GM20431 (cell line): ENCODE data around the gene CREB3L4.

Experiments used
- in situ Hi-C: fragments of 300-500 bp; cut with MseI, MboI; formaldehyde crosslinking; loops from one replicate; pipeline ENCODE4 v1.15.0; 2020; ENCODE audit warnings: low sequenced_read_pairs; ENCODE audit not compliant: unreplicated experiment

The CREB3L4 gene

DNA sequence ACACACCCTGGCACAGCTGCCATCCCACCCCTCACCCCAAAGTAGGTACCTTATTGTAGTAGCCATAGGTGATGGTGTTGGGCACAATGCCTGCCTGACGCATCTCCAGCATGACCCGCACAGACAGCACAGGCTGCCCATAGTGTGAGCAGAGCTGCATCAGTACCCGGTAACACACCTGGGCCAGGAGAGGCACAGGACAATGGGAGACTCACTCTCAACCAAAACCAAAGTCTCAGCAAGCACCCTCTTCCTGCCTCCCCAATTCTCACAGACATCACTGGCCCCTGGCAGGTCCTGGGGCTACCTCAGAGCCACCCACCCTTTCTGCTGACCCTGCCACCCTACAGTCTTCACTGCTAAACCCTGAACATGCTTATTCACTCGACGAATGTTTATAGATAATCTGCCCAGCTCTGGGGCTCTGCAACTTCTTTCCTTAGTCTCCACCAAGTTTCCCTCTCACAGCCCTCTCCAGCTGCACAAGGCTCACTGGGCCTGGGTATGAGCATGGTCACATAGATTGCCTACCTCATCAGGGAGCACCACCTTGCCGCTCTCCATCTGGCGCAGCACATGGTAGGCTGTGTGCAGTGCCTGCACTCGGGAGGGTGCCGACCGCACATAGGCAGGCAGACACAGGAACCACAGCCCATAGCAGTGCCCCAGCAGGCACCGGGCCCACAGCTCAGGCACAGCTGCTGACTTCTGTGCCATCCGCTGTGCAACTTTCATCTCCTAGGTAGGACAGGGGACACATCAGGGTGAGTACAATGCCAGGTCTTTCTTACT, 31.5 kb upstream of the CREB3L4 start:
- in situ Hi-C loops = no loop called here

DNA sequence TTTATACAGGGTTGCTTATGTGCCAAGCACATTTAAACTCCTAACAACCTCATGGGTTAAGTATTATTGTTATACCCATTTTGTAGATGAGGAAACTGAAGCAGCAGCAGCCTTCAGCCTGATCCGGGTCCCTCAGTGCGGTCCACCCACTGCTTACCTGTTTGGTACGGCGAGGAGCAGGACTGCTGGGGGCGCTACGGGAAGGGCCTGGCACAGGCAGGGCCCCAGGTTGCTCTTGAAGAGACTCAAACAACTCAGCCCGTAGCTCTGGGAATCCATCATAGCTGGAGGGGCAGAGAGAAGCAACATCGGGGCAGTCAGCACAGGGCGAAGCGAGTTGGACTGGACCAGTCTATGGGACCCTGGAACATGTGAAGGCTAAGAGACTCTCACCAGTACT, 30.4 kb upstream of the CREB3L4 start:
- in situ Hi-C loops = no loop called here

DNA sequence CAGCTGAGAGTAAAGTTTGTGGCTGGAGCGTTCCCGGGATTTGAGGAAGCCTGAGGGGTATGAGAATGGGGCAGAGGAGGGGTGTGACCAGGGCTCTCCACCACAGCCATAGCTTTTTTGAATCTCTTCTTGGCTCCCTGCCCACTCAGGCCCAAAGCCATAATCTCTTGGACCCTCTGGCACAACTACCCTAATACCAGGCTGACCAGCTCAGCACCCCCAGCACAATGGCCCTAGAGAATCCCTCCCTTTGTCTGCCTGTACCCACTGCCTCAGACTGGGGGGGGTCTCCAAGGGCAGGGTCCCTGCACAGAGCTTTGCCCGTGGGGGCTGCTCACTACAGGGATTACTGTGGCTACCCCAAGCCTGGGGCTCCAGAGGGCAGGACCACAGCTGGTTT, 28.7 kb upstream of the CREB3L4 start:
- in situ Hi-C loops = no loop called here

DNA sequence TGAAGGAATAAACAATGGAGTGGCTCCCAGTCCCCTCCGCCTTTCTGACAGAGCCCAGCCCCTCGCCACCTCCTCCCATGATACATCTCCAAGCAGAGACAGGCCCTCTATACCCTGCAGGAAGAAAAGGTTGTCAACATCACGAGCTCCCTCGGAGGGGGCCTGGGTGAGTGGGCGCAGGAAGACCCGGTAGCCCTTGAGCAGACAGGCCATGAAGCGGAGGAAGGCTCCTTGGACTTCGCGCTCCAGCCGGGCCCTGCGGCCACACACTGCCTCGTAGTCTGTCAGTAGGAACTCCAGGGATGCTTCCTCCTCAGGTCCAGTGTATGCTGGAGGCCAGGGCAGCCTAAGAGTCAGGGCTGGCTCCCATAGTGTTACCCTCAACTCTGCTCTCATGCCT, 28.2 kb upstream of the CREB3L4 start:
- in situ Hi-C loops = no loop called here

DNA sequence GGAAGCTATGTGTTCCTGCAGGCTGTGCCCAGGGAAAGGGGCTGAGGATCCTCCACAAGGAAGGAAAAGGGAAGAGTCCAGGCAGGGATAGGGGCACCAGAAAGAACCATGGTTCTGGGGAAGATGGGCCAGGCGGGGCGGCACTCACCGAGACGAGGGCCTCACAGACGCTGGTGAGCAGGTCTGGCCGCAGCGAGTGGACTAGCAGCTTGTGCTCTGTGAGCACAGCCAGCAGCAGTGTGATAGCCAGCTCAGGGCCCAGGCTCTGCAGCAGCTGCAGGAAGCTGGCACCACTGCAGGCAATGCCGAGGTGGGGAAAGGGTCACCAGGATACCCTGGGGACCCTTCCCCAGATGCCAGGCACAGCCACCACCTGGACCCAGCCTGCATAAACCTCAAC, 26.9 kb upstream of the CREB3L4 start:
- in situ Hi-C loops = no loop called here

DNA sequence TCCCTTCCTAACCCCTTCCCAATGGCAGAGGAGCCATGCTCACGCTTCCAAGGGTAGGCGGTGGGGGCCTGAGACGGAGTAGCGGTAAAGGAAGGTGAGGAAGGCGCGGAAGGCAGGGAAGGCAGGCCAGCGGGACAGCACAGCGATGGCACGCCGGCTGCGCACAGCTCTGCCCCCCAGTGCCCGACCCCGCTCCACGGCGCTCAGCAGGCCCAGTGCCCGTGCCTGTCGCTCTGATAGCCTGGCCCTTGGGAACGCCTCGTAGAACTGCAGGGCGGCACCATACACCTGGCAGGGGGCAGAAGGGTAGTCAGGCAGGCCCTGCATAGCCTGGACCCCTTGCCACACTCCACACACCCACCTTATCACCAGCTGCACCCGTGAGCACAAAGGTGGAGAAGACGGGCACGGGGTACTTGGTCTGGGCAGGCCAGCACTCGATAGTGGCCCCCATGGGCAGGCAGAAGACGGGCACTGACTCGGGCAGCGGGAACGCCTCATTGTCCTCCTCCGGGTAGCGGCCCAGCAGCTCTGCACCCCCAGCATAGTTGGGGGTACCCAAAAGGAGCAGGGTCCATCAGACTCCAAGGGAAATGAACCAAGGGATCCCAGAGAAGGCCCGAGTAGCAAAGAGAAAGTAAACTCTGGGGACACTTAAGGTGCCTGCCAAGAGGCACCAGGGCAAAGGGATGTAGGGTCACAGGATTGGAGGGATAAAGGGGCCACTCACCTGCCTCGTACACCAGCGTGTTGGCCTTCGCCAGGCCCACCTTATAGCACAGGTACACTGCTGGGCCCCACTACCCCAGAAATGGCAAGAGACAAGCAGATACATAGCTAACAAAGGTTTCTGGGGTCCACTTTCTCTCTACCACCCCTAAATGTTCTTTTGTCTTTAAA, 25.6 kb upstream of the CREB3L4 start:
- in situ Hi-C loops = no loop called here

DNA sequence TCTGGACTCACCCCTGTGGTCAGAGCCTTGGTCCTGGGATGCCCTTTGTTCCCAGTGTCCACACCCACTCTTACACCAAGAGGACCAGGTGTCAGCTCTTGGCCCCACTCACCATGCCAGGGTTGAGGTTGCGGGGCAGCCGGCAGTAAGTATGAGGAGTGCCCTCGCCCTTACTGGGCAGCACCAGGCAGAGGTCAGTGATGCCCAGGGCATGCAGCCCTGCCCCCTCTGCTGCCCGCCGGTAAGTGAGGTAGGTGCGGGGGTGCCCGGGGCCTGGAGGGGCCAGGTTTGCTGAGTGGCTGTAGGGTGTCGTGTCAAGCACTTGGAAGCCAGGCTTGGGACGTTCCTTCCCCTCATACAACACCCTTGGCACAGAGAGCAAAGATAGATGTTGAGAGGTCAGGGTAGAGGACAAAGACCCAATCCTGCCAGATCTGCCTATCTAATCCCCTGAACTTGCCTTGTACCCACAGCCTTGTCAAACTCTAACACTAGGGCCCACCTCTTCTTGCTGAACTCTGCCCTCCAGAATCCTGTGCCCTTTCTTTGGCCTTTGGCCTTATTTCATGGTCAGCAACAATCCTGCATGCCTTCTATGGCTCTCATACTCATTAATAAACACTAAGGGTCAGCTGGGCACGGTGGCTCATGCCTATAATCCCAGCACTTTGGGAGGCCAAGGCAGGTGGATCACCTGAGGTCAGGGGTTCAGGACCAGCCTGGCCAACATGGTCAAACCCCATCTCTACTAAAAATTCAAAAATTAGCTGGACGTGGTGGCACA, 24.7 kb upstream of the CREB3L4 start:
- in situ Hi-C loops = no loop called here

DNA sequence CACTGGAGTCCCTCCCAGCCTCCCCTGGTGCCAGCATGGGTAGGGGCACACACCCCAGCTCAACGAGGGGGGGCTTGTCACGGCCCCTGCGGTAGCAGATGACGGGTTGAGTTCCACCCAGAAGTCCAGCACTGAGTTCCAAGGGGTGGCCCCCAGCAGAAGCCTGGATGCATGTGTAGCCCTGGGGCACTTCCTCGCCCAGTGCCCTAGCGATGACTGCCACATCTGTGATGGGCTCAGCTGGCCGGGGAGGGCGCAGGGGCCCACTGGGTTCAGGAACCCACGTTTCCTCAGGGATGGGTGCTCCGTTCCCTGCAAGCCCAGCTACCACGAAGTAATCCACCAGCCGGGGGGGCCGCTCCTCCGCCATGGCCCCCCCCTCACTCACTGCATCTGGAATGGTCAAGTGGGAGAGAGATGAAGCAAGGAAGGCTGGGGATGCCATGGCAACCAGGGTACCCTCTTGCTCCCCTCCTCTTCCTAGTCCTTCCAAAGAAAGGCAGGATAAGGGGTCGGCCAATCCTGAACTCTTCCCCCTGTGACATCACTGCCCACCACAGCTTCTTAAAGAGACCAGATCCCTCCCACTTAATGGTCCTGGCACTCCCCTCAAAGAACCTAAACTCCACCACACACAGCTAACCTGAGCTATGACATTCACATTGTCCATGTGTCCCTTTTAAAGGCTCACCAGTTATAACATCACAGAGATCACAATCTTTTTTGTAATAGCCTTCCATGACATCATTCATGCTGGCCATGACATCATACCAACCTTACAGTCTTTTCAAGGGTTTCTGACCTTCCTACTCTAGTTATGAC, 23.5 kb upstream of the CREB3L4 start:
- in situ Hi-C loops = no loop called here

DNA sequence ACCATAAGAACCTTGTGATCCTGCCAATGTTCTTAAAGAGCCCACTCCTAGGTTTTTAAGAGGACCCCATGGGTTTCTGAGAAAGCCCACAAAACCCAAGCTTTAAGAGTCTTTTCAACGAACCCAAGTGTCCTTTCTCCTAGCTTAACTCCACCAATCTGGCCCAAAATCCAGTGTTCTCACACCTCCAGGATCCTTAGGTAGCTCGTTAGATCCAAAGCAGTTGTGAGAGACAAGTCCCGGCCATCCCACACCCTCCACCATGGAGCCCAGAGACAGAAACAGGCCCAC, 22.9 kb upstream of the CREB3L4 start:
- in situ Hi-C loops = no loop called here

DNA sequence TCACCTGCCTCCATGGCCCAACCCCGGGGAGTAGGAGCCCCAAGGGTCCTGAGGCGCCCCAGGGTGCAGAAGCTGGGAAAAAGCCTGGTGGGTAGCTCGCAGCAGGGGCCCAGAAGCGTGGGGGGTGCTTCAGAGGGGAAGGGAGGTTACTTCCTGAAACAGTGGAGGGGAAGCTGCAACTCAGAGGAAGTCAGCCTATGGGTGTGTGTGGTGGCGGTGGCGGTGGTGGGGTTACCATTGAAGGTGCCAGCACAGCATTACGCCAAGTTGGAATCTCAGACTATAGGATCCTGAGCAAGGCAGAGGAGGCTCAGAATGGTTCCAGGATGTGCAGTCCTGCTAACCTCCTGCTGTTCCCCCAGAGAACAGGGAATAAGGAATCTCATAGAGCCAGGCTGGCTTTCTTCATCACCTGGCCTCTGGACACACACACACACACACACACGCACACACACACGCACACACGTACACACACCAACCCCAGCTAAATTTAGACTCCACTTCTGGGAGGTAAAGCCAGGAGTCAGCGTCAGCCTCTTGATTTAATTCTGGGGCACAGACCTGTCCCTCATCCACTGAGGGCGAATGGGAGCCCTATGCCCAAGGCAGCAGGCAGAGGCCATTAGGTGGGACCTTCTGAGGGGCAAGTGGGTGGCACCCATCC, 22.4 kb upstream of the CREB3L4 start:
- in situ Hi-C loops = no loop called here

DNA sequence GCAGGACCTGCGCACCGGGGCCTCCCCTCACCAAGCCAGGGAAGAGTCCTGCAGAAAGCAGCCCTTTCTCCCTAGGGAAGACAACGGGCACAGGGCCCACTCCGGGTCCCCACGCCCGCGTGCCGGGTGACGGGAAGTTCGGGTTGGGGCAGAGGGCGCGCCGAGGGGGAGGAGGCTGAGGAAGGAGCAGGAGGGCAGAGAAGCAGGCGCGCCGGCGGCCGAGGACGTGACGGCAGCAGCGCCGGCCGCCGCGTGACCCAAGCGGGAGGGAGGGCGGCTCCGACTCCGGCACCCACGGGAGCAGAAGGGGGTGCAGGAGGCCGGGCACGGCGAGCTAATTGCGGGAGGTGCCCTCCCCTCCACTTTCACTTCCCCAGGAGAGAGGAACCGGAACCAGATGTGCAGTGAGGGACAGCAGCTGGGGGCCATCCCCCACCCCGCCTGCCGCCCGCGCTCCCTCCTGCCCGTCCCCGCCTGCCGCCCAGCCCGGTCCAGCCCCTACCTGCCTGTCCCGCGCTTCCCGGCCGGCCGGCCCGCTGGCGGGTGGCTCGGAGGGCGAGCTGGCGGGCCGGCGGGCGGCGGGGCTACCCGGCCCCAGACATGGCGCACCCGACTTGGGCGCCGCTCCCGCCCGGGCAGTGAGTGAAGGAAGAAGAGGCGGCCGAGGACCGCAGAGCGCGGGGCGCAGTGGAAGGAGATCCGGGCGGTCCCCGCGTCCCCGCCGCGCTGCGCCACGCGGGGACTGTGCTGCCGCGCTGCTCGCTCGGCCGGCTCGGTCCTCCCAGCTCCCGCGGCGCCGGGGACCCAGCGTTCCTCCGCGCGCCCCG, 21.7 kb upstream of the CREB3L4 start:
- in situ Hi-C loops = no loop called here

DNA sequence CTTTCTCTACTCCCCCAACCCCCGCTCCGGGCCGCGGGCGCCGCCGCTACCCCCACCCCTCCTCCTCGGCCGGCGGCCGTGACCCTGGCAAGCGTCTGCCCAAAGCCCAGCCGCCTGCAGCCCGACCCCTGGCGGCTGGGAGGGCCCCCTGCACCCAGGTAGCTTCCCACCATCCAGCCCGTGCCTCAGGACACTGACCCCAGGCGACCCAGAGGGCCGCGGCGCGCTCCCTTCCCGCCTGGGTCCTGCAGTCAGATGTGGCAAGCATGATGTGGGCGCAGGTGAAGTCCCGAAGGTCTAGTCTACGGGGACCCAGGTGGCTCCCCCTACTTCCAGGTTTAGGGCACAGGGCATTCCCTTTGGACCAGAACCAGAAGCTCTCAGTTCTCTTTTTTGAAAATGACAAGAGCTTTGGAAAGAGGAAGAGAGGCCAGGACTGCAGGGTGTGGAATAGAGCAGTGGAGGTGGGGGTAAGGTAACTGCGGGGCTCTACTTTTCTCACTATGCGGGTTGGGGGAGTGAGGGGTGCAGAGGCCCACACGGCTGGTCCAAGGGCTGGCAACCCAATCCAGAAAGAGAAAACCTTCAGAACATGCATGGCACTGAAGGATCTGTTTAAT, 21.0 kb upstream of the CREB3L4 start, which contains the start of gene DENND4B:
TSS of gene DENND4B (minus strand) at position 97 of the 620 bp plus-strand sequence. CDS start 2,344 bp downstream, outside the sequence.
- in situ Hi-C loops = no loop called here

DNA sequence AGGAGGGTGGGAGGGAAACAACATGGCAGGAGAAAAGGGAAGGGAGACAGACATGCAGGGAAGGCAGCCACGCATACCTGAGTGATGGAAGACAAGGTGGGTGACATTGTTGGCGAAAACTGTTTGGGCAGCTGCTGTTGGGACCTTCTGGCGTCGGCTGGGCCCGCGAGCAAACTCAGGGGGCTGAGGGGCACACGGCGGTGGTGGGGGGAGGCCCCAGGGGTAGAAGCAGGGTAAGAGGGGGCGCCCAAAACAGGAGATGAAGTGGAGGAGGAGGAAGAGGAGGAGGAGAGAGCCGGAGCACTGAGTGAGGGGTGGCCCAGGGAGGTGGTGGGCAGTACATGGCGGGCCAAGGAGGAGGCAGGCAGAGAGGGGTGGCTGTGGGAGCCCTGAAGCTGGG, 16.5 kb upstream of the CREB3L4 start:
- in situ Hi-C loops = no loop called here

DNA sequence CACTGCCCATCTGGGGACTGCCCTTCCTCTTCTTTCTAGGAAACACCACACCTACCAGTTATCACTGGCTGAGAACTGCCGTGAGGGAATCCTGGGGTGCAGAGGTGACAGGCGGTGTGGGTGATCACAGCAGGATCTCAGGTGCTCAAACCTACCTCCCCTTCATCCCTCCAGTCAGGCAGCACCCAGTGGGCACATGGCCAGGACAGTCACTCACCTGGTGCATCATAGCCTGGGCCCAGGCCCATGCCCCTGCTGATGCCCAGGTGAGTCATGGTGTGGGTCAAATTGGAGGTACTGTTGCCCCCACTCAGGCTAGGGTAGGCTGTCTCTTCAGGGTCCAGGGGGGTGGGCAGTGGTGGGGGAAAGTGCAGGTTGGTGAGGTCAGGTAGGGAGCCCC, 15.9 kb upstream of the CREB3L4 start:
- in situ Hi-C loops = no loop called here

DNA sequence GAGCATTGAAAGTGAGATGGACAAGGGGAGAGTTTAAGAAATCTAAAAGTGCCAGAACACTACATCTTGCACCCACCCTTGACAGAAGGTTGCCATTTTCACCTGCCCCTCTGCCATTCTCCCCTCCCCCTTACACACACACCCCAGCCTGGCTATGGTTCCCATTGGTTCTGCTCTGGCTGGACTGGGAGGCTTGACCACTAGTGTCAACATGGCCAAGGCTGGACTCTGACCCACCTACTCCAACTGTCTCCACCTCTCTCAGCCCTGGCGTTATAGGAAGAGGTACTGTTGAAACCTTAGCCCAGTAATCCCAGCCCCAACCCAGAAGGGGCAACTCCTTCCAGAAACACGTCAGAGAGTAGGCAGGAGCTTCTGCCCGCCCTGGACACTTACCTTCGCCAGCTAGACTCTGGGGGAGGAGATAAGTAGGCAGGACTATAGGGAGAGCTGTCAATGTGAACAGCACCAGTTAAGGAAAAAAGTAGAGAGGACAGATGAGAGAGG, 13.8 kb upstream of the CREB3L4 start:
- in situ Hi-C loops = no loop called here

DNA sequence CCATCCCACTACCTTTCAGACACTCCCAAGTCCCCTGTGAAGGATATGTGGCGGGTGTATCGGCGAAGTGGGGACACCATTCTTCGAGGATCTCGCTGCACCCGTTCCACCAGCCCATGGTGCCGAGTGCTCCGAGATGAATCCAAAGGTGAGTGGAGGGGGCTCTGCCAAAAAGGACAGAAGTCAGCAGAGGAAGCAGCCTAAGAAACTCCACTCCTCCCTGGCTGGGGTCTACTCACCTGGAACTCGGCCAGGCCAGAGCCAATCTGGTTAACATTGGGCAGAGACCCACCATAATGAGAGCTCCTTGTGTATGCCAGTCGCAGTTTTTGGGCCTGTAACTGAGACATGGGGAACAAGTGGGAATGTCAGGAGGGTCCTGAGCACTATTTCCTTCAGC, 12.9 kb upstream of the CREB3L4 start:
- in situ Hi-C loops = no loop called here

DNA sequence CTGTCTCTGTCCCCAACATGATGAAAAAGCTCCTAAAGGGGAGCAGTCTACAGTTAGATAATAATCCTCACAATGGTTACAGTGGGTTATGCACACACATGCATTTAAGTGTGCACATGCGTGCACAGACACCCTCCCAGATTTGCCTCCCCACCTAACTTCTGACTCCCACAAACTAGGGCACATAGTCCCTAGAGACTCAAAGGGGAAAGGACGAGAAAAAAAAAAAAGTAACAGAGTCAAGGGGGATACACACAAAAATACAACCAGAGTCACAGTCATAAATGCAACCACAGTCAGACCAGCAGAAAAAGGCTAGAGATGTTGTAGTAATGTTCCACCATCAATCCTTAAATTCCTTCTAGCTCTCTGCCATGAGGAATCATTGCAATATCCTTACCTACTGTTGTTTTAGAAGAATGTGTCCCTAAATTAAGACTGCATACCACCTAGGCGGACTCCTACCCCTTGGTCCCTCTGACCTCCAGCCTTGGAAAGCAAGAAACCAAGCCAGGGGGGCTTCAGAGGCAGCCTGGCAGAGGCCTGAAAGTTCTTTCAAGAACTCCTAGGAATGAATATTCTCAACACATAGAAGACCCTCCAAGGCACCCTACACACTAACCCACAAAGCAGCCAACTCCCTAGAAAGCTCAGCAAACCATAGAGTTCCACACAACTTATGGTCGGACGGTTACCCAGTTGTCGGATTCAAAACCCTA, 10.5 kb upstream of the CREB3L4 start:
- in situ Hi-C loops = no loop called here
